A673 (cell line): Measurements from ENCODE around the gene SUMO2.

Experiments used
- CTCF ChIP-seq: fragments of 300-800, 200-600 bp; sonication (generic); conservative IDR thresholded peaks from 2 replicates; pipeline ENCODE4 v1.5.1; 2017; ENCODE audit warnings: low read depth, mild to moderate bottlenecking, antibody characterized with exemption, low read length, moderate library complexity, mixed read lengths
- EZH2 ChIP-seq: fragments of 200-600 bp; sonication (generic); IDR thresholded peaks from 2 replicates; pipeline ENCODE4 v1.6.1; 2017; ENCODE audit warnings: borderline replicate concordance, low read depth, mild to moderate bottlenecking, mixed read lengths, antibody characterized with exemption, low read length; ENCODE audit not compliant: poor library complexity, severe bottlenecking

DNA sequence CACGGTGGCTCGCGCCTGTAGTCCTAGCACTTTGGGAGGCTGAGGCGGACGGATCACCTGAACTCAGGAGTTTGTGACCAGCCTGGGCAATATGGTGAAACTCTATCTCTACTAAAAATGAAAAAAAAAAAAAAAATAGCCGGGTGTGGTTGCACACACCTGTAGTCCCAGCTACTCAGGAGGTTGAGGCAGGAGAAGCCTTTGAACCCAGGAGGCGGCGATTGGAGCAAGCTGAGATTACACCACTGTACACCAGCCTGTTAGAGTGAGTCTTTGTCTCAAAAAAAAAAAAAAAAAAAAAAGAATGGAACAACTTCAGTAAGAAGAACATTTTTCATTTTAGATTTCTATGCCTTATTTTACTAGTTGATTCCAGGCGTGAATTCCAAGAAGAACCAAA is 25.4 kb upstream of the SUMO2 start:
- TF ChIP-seq EZH2: no peak
- no peak for TF ChIP-seq CTCF
